Endothelial cell of umbilical vein (primary cell): ENCODE data around the gene IFITM2. TPM values are rescaled to one million over a fixed set of nuclear protein-coding genes. Genes with fewer than 3 reads are reported as not detected.

Experiments
- BruUV-seq: library from RNA; stranded (reverse); fragments of 400-500 nt; replicated peaks from 2 replicates; lab custom pipeline; 2021; lab: Mats Ljungman, UMichigan
- CTCF ChIA-PET: fragments of 300-600, 350-600 bp; sonication (Branson Sonifier 250); formaldehyde crosslinking; loops from one replicate; lab custom pipeline; 2021; ENCODE audit warnings: antibody characterized with exemption, inconsistent platforms; lab: Charles Lee
- POLR2A ChIA-PET: fragments of 300-600, 350-600 bp; sonication (Branson Sonifier 250); formaldehyde crosslinking; loops from one replicate; lab custom pipeline; 2021; ENCODE audit warnings: antibody characterized with exemption, inconsistent platforms; lab: Charles Lee
- DNase-seq: peaks from one replicate; pipeline ENCODE4 v3.0.0-alpha.2; 2011; ENCODE audit warnings: low read depth, low spot score
- FAIRE-seq: peaks from 2 replicates; lab custom pipeline; 2011; peaks lifted over from hg19 to GRCh38; lab: Jason Lieb, UNC
- H2AFZ ChIP-seq: 2 replicates; pipeline ENCODE4 v1.6.0; 2012; ENCODE audit warnings: low read depth, low read length, control low read depth, inconsistent platforms
- H3K27ac ChIP-seq: 2 replicates; pipeline ENCODE4 v1.5.1; 2011; ENCODE audit warnings: low read depth, mild to moderate bottlenecking, control low read depth, low read length, moderate library complexity; ENCODE audit not compliant: insufficient read depth
- H3K27me3 ChIP-seq, 2 experiments: 2 replicates each; pipeline versions ENCODE4 v1.6.0 to v1.6.1; 2011; ENCODE audit warnings: low read length in 2 of 2, mixed read lengths in 1 of 2; ENCODE audit not compliant: control insufficient read depth in 2 of 2, insufficient read depth in 2 of 2
- H3K36me3 ChIP-seq, 2 experiments: 2 replicates in 1 of 2; 3 replicates in 1 of 2; pipeline ENCODE4 v1.5.1; 2011; ENCODE audit warnings: low read length in 2 of 2, mild to moderate bottlenecking in 1 of 2, moderate library complexity in 1 of 2; ENCODE audit not compliant: control insufficient read depth in 2 of 2, insufficient read depth in 2 of 2; ENCODE audit errors: extremely low read depth in 1 of 2
- H3K4me1 ChIP-seq: 3 replicates; pipeline ENCODE4 v1.5.1; 2011; ENCODE audit warnings: mild to moderate bottlenecking, low read length; ENCODE audit not compliant: control insufficient read depth, insufficient read depth; ENCODE audit errors: extremely low read depth
- H3K4me2 ChIP-seq: 2 replicates; pipeline ENCODE4 v1.6.1; 2011; ENCODE audit warnings: low read length, control low read depth, mixed read lengths; ENCODE audit not compliant: insufficient read depth
- H3K4me3 ChIP-seq, 3 experiments: fragments of 200-600 bp in 1 of 3; sonication (generic), shearing (Covaris generic) in 1 of 3; replicated peaks in 1 of 3; 2 replicates each; pipeline ENCODE4 v1.5.1; 2011 to 2016; ENCODE audit warnings: control low read depth in 3 of 3, low read length in 3 of 3, mild to moderate bottlenecking in 2 of 3, inconsistent platforms in 1 of 3, low read depth in 1 of 3, moderate library complexity in 1 of 3; ENCODE audit not compliant: insufficient read depth in 1 of 3
- H3K79me2 ChIP-seq: 2 replicates; pipeline ENCODE4 v1.6.0; 2012; ENCODE audit warnings: low read length, inconsistent platforms; ENCODE audit not compliant: control insufficient read depth, insufficient read depth
- H3K9ac ChIP-seq: replicated peaks from 2 replicates; pipeline ENCODE3; 2011; ENCODE audit warnings: low read length, control low read depth; ENCODE audit not compliant: insufficient read depth; ENCODE audit errors: extremely low read depth
- H3K9me1 ChIP-seq: replicated peaks from 3 replicates; pipeline ENCODE4 v1.6.0; 2011; ENCODE audit warnings: mild to moderate bottlenecking, low read length; ENCODE audit not compliant: control insufficient read depth, insufficient read depth; ENCODE audit errors: extremely low read depth
- H3K9me3 ChIP-seq: replicated peaks from 2 replicates; pipeline ENCODE4 v1.5.1; 2012; ENCODE audit warnings: low read length, inconsistent platforms; ENCODE audit not compliant: control insufficient read depth, insufficient read depth
- H4K20me1 ChIP-seq: replicated peaks from 2 replicates; pipeline ENCODE3; 2011; ENCODE audit warnings: mild to moderate bottlenecking, low read length; ENCODE audit not compliant: control insufficient read depth, insufficient read depth; ENCODE audit errors: extremely low read depth
- EZH2 ChIP-seq: IDR thresholded peaks from 2 replicates; pipeline ENCODE4 v1.6.1; 2012; ENCODE audit warnings: borderline replicate concordance, low read depth, mild to moderate bottlenecking, moderate library complexity, low read length, inconsistent platforms; ENCODE audit not compliant: severe bottlenecking
- FOS ChIP-seq: IDR thresholded peaks from 2 replicates; pipeline ENCODE4 v1.6.1; 2011; ENCODE audit warnings: mild to moderate bottlenecking, low read length, moderate library complexity, borderline replicate concordance; ENCODE audit not compliant: insufficient read depth
- GATA2 ChIP-seq: IDR thresholded peaks from 2 replicates; pipeline ENCODE4 v1.7.0; 2011; ENCODE audit warnings: low read depth, mild to moderate bottlenecking, moderate library complexity, mixed read lengths, low read length; ENCODE audit not compliant: insufficient read length, insufficient read depth
- JUN ChIP-seq: IDR thresholded peaks from 2 replicates; pipeline ENCODE4 v1.6.1; 2011; ENCODE audit warnings: borderline replicate concordance, low read depth; ENCODE audit not compliant: insufficient read length, insufficient read depth
- MAX ChIP-seq: IDR thresholded peaks from 2 replicates; pipeline ENCODE4 v1.6.1; 2011; ENCODE audit not compliant: insufficient read depth, insufficient read length
- MYC ChIP-seq: IDR thresholded peaks from one replicate; pipeline ENCODE4 v1.6.1; 2011; ENCODE audit warnings: mild to moderate bottlenecking, low read depth, low read length
- POLR2A ChIP-seq: IDR thresholded peaks from 2 replicates; pipeline ENCODE4 v1.6.1; 2012; ENCODE audit warnings: low read depth, mild to moderate bottlenecking, control low read depth, low read length
- POLR2AphosphoS5 ChIP-seq: IDR thresholded peaks from 2 replicates; pipeline ENCODE4 v1.6.1; 2012; ENCODE audit warnings: low read depth, mild to moderate bottlenecking, control low read depth, low read length, moderate library complexity; ENCODE audit not compliant: insufficient read depth
- dilution Hi-C: fragments of 300-500 bp; cut with MboI; formaldehyde crosslinking; loops from one replicate; pipeline ENCODE4 v1.15.0; 2019; ENCODE audit warnings: low sequenced_read_pairs; ENCODE audit not compliant: extremely low pct_ligation_motif_present
- intact Hi-C: fragments of 100-400 bp; cut with micrococcal nuclease; formaldehyde crosslinking; loops from one replicate; pipeline ENCODE4 v1.10.0; 2022
- polyA plus RNA-seq, 4 experiments: library from polyadenylated mRNA; depleted of rRNA in 3 of 4; stranded (reverse) in 3 of 4; unstranded in 1 of 4; fragments of >200 nt; gene quantifications; 2 replicates each; pipeline versions ENCODE4 v1.2.1 to v1.2.3, GENCODE V29; 2011 to 2012; ENCODE audit warnings: missing spikeins in 1 of 4
- total RNA-seq: library from RNA; stranded (reverse); gene quantifications from 2 replicates; pipeline ENCODE4 v1.2.3, GENCODE V29; 2021
- TF ChIP-seq, protein P1 (sequence below), 2 donors: IDR thresholded peaks; 1 replicate in 1 of 2; 2 replicates in 1 of 2; pipeline ENCODE4 v1.5.1; 2011; ENCODE audit warnings: low read length in 2 of 2, mild to moderate bottlenecking in 2 of 2, moderate library complexity in 2 of 2, control low read depth in 1 of 2, inconsistent platforms in 1 of 2, low read depth in 1 of 2; ENCODE audit not compliant: insufficient read depth in 1 of 2; ENCODE audit errors: extremely low read depth in 1 of 2

IFITM2 gene
- total and polyA plus RNA-seq, 2 donors (not counting 3 experiments of a cell fraction or from before 2014, with no cell fraction given) = 219 to 1,135 TPM

DNA sequence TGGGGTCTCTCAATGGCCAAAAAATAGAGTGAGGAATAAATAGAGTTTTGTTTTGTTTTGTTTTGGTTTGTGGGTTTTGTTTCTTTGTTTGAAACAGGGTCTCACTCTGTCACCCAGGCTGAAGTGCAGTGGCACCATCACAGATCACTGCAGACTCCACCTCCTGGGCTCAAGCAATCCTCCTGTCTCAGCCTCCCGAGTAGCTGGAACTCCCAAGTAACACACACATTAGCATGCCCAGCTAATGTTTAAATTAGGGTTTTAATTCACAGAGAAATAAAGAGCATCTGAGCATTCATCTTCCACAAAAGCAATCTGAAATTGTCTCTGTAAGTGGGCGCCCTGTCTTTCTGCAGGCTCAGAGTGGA is 22.3 kb downstream of the IFITM2 start:
- H3K36me3 ChIP-seq = no peaks in the 10 kb centered on the region
- no peak for FAIRE-seq
- dilution Hi-C loops (no loop called here), intact Hi-C loops (no loop called here)
- no peak overlapping the region for H3K9ac ChIP-seq
- H2AFZ ChIP-seq = no peak overlapping the region
- H3K27ac ChIP-seq = no peak overlapping the region
- ChIA-PET POLR2A (no interaction called here), CTCF (interaction anchor here (1.6 kb wide), 1 partner anchor 10 kb away, joined by 3 read pairs; no protein-coding TSS in a partner anchor)
- no peak overlapping the region for H3K4me2 ChIP-seq
- no peak for TF ChIP-seq MAX
- no peak for TF ChIP-seq EZH2
- TF ChIP-seq MYC = no peak
- H3K9me1 ChIP-seq = no peaks in the 10 kb centered on the region
- peaks cover 15% of the 10 kb centered on the region for H3K4me1 ChIP-seq
- H3K9me3 ChIP-seq = no peaks in the 10 kb centered on the region
- no peaks in the 10 kb centered on the region for H3K79me2 ChIP-seq
- DNase-seq = no peak
- H3K4me3 ChIP-seq = no peak overlapping the region
- no TSS peak for BruUV-seq
- H4K20me1 ChIP-seq = no peaks in the 10 kb centered on the region
- H3K27me3 ChIP-seq = no peaks in the 10 kb centered on the region

DNA sequence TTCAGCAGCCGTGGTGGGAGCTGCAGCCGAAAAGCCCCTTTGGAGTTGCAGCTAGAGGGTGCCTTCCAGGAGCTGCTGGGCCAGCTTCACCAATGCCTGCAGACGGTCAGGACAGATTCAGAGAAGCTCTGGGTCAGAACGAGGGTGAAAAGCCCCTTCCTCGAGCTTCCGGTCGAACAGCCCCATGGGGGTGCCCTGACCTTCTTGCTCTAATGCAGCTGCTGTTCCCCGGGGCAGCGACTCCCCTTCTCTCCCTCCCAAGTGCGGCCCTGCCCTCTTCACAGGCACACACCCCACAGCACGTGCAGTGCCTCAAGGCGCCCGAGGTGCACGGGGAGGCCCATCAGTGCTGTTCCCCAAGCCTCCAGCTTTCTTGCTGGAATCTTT is 22.7 kb downstream of the IFITM2 start:
- Histone ChIP-seq H3K79me2 (no peaks in the 10 kb centered on the region), H3K9ac (no peak overlapping the region), H3K27me3 (no peaks in the 10 kb centered on the region), H2AFZ (no peak overlapping the region), H3K4me1 (peaks cover 16% of the 10 kb centered on the region), H4K20me1 (no peaks in the 10 kb centered on the region), H3K4me2 (no peak overlapping the region), H3K4me3 (no peak overlapping the region), H3K27ac (no peak overlapping the region), H3K36me3 (no peaks in the 10 kb centered on the region), H3K9me3 (no peaks in the 10 kb centered on the region), H3K9me1 (no peaks in the 10 kb centered on the region)
- ChIA-PET POLR2A (no interaction called here), CTCF (interaction anchor here (1.6 kb wide), 1 partner anchor 10 kb away, joined by 3 read pairs; no protein-coding TSS in a partner anchor)
- TF ChIP-seq EZH2 (no peak), GATA2 (no peak), JUN (no peak), POLR2AphosphoS5 (no peak), FOS (no peak), POLR2A (no peak), MYC (no peak), MAX (no peak)
- TF ChIP-seq, protein P1, sequence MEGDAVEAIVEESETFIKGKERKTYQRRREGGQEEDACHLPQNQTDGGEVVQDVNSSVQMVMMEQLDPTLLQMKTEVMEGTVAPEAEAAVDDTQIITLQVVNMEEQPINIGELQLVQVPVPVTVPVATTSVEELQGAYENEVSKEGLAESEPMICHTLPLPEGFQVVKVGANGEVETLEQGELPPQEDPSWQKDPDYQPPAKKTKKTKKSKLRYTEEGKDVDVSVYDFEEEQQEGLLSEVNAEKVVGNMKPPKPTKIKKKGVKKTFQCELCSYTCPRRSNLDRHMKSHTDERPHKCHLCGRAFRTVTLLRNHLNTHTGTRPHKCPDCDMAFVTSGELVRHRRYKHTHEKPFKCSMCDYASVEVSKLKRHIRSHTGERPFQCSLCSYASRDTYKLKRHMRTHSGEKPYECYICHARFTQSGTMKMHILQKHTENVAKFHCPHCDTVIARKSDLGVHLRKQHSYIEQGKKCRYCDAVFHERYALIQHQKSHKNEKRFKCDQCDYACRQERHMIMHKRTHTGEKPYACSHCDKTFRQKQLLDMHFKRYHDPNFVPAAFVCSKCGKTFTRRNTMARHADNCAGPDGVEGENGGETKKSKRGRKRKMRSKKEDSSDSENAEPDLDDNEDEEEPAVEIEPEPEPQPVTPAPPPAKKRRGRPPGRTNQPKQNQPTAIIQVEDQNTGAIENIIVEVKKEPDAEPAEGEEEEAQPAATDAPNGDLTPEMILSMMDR (IDR thresholded peaks at IDR 0.05; ENCODE audit: extremely low read depth in 1 of 2, insufficient read depth in 1 of 2, low read depth in 1 of 2, low read length in 2 of 2) = no peak
- dilution Hi-C loops (no loop called here), intact Hi-C loops (no loop called here)
- BruUV-seq = no TSS peak
- DNase-seq (no peak), FAIRE-seq (no peak)
